Muscle of leg (tissue), 11 donors: Measurements from ENCODE around the gene KMT2B. TPM values are rescaled to one million over a fixed set of nuclear protein-coding genes. Genes with fewer than 3 reads are reported as not detected.
A peak's percentile ranks its signal among the peaks of the same experiment; 100 is the strongest.

Experiments
- DNase-seq: peaks from one replicate; pipeline ENCODE4 v3.0.0; 2013
- H3K27ac ChIP-seq: one replicate; pipeline ENCODE4 v1.5.1; 2013; ENCODE audit warnings: mild to moderate bottlenecking, low read length, control low read depth
- H3K27me3 ChIP-seq: one replicate; pipeline ENCODE4 v1.6.1; 2013; ENCODE audit warnings: low read length; ENCODE audit not compliant: control insufficient read depth, insufficient read depth
- H3K36me3 ChIP-seq: one replicate; pipeline ENCODE4 v1.6.1; 2013; ENCODE audit warnings: low read length; ENCODE audit not compliant: control insufficient read depth, insufficient read depth
- H3K4me1 ChIP-seq: one replicate; pipeline ENCODE4 v1.6.1; 2013; ENCODE audit warnings: low read length; ENCODE audit not compliant: control insufficient read depth, insufficient read depth
- H3K4me3 ChIP-seq: one replicate; pipeline ENCODE4 v1.5.1; 2013; ENCODE audit warnings: low read length, control low read depth
- H3K9me3 ChIP-seq: replicated peaks from 2 replicates; pipeline ENCODE4 v1.6.1; 2013; ENCODE audit warnings: low read depth, low read length; ENCODE audit not compliant: control insufficient read depth
- WGBS: methylation state at CpG from one replicate; pipeline ENCODE4 v1.1.5; 2013; ENCODE audit warnings: missing lambda C conversion rate; ENCODE audit not compliant: insufficient coverage; 5-methylcytosine and 5-hydroxymethylcytosine counted together
- polyA plus RNA-seq, 8 donors: library from polyadenylated mRNA; unstranded; fragments of 120-200 nt; gene quantifications; one replicate each; pipeline versions ENCODE4 v1.2.1 to v1.2.3, GENCODE V29; 2013; ENCODE audit warnings: inconsistent platforms in 1 of 8, low replicate concordance in 1 of 8; ENCODE audit not compliant: insufficient read length in 8 of 8, insufficient read depth in 1 of 8
- total RNA-seq: library from RNA; stranded (reverse); fragments of 120-200 nt; gene quantifications from one replicate; pipeline ENCODE4 v1.2.4, GENCODE V29; 2013

KMT2B gene
- total and polyA plus RNA-seq, 9 donors, result 7.6 to 33.7 (median 25.1) TPM

- no peak overlapping the region for H3K4me3 ChIP-seq
- no peaks in the 10 kb centered on the region for H3K9me3 ChIP-seq
- H3K36me3 ChIP-seq, result peaks cover 92% of the 10 kb centered on the region
- no peak overlapping the region for H3K27ac ChIP-seq
- WGBS, result 89% methylated on average over 22 of the region's 35 CpGs
- DNase-seq, result no peak
- no peaks in the 10 kb centered on the region for H3K4me1 ChIP-seq
- no peaks in the 10 kb centered on the region for H3K27me3 ChIP-seq
Measured at GRCh38 chr19:35733180-35734125, 15.7 kb downstream of the KMT2B start.

- WGBS, result 90% methylated on average over 8 of the region's 8 CpGs
- Histone ChIP-seq H3K36me3 (peaks cover 92% of the 10 kb centered on the region), H3K27me3 (no peaks in the 10 kb centered on the region), H3K9me3 (no peaks in the 10 kb centered on the region), H3K27ac (no peak overlapping the region), H3K4me1 (no peaks in the 10 kb centered on the region), H3K4me3 (no peak overlapping the region)
- no peak for DNase-seq
Measured at GRCh38 chr19:35734273-35734672, 16.5 kb downstream of the KMT2B start.

GRCh38 chr19:35734889-35735288 is 17.1 kb downstream of the KMT2B start:
- peaks cover 4% of the 10 kb centered on the region for H3K4me1 ChIP-seq
- H3K4me3 ChIP-seq, result no peak overlapping the region
- no peaks in the 10 kb centered on the region for H3K27me3 ChIP-seq
- peaks cover 87% of the 10 kb centered on the region for H3K36me3 ChIP-seq
- 91% methylated on average over 3 of the region's 5 CpGs for whole genome bisulfite sequencing
- DNase-seq, result no peak
- H3K9me3 ChIP-seq, result no peaks in the 10 kb centered on the region
- H3K27ac ChIP-seq, result no peak overlapping the region

GRCh38 chr19:35736913-35737886 is 19.4 kb downstream of the KMT2B start:
- Histone ChIP-seq H3K9me3 (no peaks in the 10 kb centered on the region), H3K27ac (no peak overlapping the region), H3K4me3 (no peak overlapping the region), H3K36me3 (peaks cover 66% of the 10 kb centered on the region), H3K27me3 (no peaks in the 10 kb centered on the region), H3K4me1 (peaks cover 21% of the 10 kb centered on the region)
- no peak for DNase-seq
- WGBS, result 86% methylated on average over 17 of the region's 22 CpGs

- no peaks in the 10 kb centered on the region for H3K27me3 ChIP-seq
- H3K4me3 ChIP-seq, result no peak overlapping the region
- WGBS, result 92% methylated on average over 26 of the region's 37 CpGs
- peaks cover 66% of the 10 kb centered on the region for H3K36me3 ChIP-seq
- peaks cover 23% of the 10 kb centered on the region for H3K4me1 ChIP-seq
- H3K9me3 ChIP-seq, result no peaks in the 10 kb centered on the region
- H3K27ac ChIP-seq, result no peak overlapping the region
- DNase-seq, result no peak
Measured at GRCh38 chr19:35738021-35738886, 20.5 kb downstream of the KMT2B start.

GRCh38 chr19:35738887-35739229 is 21.1 kb downstream of the KMT2B start:
- Histone ChIP-seq H3K4me1 (peaks cover 26% of the 10 kb centered on the region), H3K4me3 (no peak overlapping the region), H3K27ac (no peak overlapping the region), H3K27me3 (no peaks in the 10 kb centered on the region), H3K36me3 (peaks cover 64% of the 10 kb centered on the region), H3K9me3 (no peaks in the 10 kb centered on the region)
- 50% methylated on average over 1 of the region's 2 CpGs for WGBS
- DNase-seq, result no peak

- H3K9me3 ChIP-seq, result no peaks in the 10 kb centered on the region
- H3K36me3 ChIP-seq, result peaks cover 59% of the 10 kb centered on the region
- H3K4me1 ChIP-seq, result peaks cover 31% of the 10 kb centered on the region
- 68% methylated on average over 18 of the region's 29 CpGs for WGBS
- H3K27ac ChIP-seq, result no peak overlapping the region
- DNase-seq, result no peak
- H3K4me3 ChIP-seq, result peak overlapping the region; percentile 69
- H3K27me3 ChIP-seq, result no peaks in the 10 kb centered on the region
Measured at GRCh38 chr19:35739275-35740107, 21.7 kb downstream of the KMT2B start.

GRCh38 chr19:35740108-35740422 is 22.3 kb downstream of the KMT2B start:
- Histone ChIP-seq H3K27me3 (no peaks in the 10 kb centered on the region), H3K9me3 (no peaks in the 10 kb centered on the region), H3K27ac (peak overlapping the region; percentile 73), H3K4me1 (peaks cover 33% of the 10 kb centered on the region), H3K36me3 (peaks cover 53% of the 10 kb centered on the region), H3K4me3 (peak overlapping the region; percentile 69)
- DNase-seq, result no peak
- WGBS, result 3% methylated on average over 13 of the region's 16 CpGs
